GM21367 (cell line): ENCODE measurements around the gene SNCG.
A peak's percentile ranks its signal among the peaks of the same experiment; 100 is the strongest.

ENCODE experiments used
- ATAC-seq: cut with Tn5 transposase; IDR thresholded peaks from one replicate; pipeline ENCODE4 v1.9.1; 2021; ENCODE audit not compliant: unreplicated experiment

Gene SNCG

GRCh38 chr10:86960003-86960862, 1.8 kb downstream of the SNCG start:
- peak; percentile 61 for ATAC-seq

- ATAC-seq = no peak
Measured at GRCh38 chr10:86960863-86961434, 2.5 kb downstream of the SNCG start.

- ATAC-seq = no peak
Measured at GRCh38 chr10:86961481-86962091, 3.2 kb downstream of the SNCG start.

- ATAC-seq = no peak
Measured at GRCh38 chr10:86962136-86962980, 4.0 kb downstream of the SNCG start.

- ATAC-seq = no peak
Measured at GRCh38 chr10:86962981-86963310, 4.5 kb downstream of the SNCG start.

GRCh38 chr10:86963341-86963919, 5.0 kb downstream of the SNCG start:
- ATAC-seq = no peak

- ATAC-seq = no peak
Measured at GRCh38 chr10:86964061-86964846, 5.9 kb downstream of the SNCG start.

GRCh38 chr10:86964847-86965190, 6.4 kb downstream of the SNCG start:
- ATAC-seq = no peak

GRCh38 chr10:86965986-86966654, 7.7 kb downstream of the SNCG start:
- ATAC-seq = no peak

- no peak for ATAC-seq
Measured at GRCh38 chr10:86967481-86967941, 9.1 kb downstream of the SNCG start.

GRCh38 chr10:86968271-86968993, 10.0 kb downstream of the SNCG start, which contains the start of gene ADIRF:
Gene ADIRF, plus strand, starts transcription at chr10:86968482. Its CDS starts 63 bp downstream, at chr10:86968545.
- no peak for ATAC-seq

- no peak for ATAC-seq
Measured at GRCh38 chr10:86968994-86969355, 10.6 kb downstream of the SNCG start.

- ATAC-seq = no peak
Measured at GRCh38 chr10:86969421-86970041, 11.1 kb downstream of the SNCG start.

GRCh38 chr10:86970162-86970981, 12.0 kb downstream of the SNCG start:
- ATAC-seq = no peak

GRCh38 chr10:86970982-86971231, 12.5 kb downstream of the SNCG start:
- ATAC-seq = no peak

- peak; percentile 72 for ATAC-seq
Measured at GRCh38 chr10:86971232-86971991, 13.0 kb downstream of the SNCG start.
